Measurements from ENCODE around the gene CCDC144A.
"Not testable (repeated sequence)": the region's sequence is repeated elsewhere in the genome, so short reads cannot be mapped to it uniquely, and the experiment has no call there.

GRCh38 chr17:16787851-16788250 lies 97.8 kb downstream of the CCDC144A start:
- not testable (repeated sequence) for TF ChIP-seq POLR2AphosphoS5 (IDR thresholded peaks at IDR 0.05; ENCODE audit: borderline replicate concordance, low read depth, low read length); EZH2 (IDR thresholded peaks at IDR 0.05)

Measured in SK-N-MC (cell line).